Endothelial cell of umbilical vein (primary cell): ENCODE results near the gene CD82. TPM values are rescaled to one million over a fixed set of nuclear protein-coding genes. Genes with fewer than 3 reads are reported as not detected.

Experiments used
- BruUV-seq: library from RNA; stranded (reverse); fragments of 400-500 nt; replicated peaks from 2 replicates; lab custom pipeline; 2021; lab: Mats Ljungman, UMichigan
- CTCF ChIA-PET: fragments of 300-600, 350-600 bp; sonication (Branson Sonifier 250); formaldehyde crosslinking; loops from one replicate; lab custom pipeline; 2021; ENCODE audit warnings: antibody characterized with exemption, inconsistent platforms; lab: Charles Lee
- POLR2A ChIA-PET: fragments of 300-600, 350-600 bp; sonication (Branson Sonifier 250); formaldehyde crosslinking; loops from one replicate; lab custom pipeline; 2021; ENCODE audit warnings: antibody characterized with exemption, inconsistent platforms; lab: Charles Lee
- DNase-seq: peaks from one replicate; pipeline ENCODE4 v3.0.0-alpha.2; 2011; ENCODE audit warnings: low read depth, low spot score
- FAIRE-seq: peaks from 2 replicates; lab custom pipeline; 2011; peaks lifted over from hg19 to GRCh38; lab: Jason Lieb, UNC
- H2AFZ ChIP-seq: 2 replicates; pipeline ENCODE4 v1.6.0; 2012; ENCODE audit warnings: low read depth, low read length, control low read depth, inconsistent platforms
- H3K27ac ChIP-seq: 2 replicates; pipeline ENCODE4 v1.5.1; 2011; ENCODE audit warnings: low read depth, mild to moderate bottlenecking, control low read depth, low read length, moderate library complexity; ENCODE audit not compliant: insufficient read depth
- H3K27me3 ChIP-seq, 2 experiments: 2 replicates each; pipeline versions ENCODE4 v1.6.0 to v1.6.1; 2011; ENCODE audit warnings: low read length in 2 of 2, mixed read lengths in 1 of 2; ENCODE audit not compliant: control insufficient read depth in 2 of 2, insufficient read depth in 2 of 2
- H3K36me3 ChIP-seq, 2 experiments: 2 replicates in 1 of 2; 3 replicates in 1 of 2; pipeline ENCODE4 v1.5.1; 2011; ENCODE audit warnings: low read length in 2 of 2, mild to moderate bottlenecking in 1 of 2, moderate library complexity in 1 of 2; ENCODE audit not compliant: control insufficient read depth in 2 of 2, insufficient read depth in 2 of 2; ENCODE audit errors: extremely low read depth in 1 of 2
- H3K4me1 ChIP-seq: 3 replicates; pipeline ENCODE4 v1.5.1; 2011; ENCODE audit warnings: mild to moderate bottlenecking, low read length; ENCODE audit not compliant: control insufficient read depth, insufficient read depth; ENCODE audit errors: extremely low read depth
- H3K4me2 ChIP-seq: 2 replicates; pipeline ENCODE4 v1.6.1; 2011; ENCODE audit warnings: low read length, control low read depth, mixed read lengths; ENCODE audit not compliant: insufficient read depth
- H3K4me3 ChIP-seq, 3 experiments: fragments of 200-600 bp in 1 of 3; sonication (generic), shearing (Covaris generic) in 1 of 3; replicated peaks in 1 of 3; 2 replicates each; pipeline ENCODE4 v1.5.1; 2011 to 2016; ENCODE audit warnings: control low read depth in 3 of 3, low read length in 3 of 3, mild to moderate bottlenecking in 2 of 3, inconsistent platforms in 1 of 3, low read depth in 1 of 3, moderate library complexity in 1 of 3; ENCODE audit not compliant: insufficient read depth in 1 of 3
- H3K79me2 ChIP-seq: 2 replicates; pipeline ENCODE4 v1.6.0; 2012; ENCODE audit warnings: low read length, inconsistent platforms; ENCODE audit not compliant: control insufficient read depth, insufficient read depth
- H3K9ac ChIP-seq: replicated peaks from 2 replicates; pipeline ENCODE3; 2011; ENCODE audit warnings: low read length, control low read depth; ENCODE audit not compliant: insufficient read depth; ENCODE audit errors: extremely low read depth
- H3K9me1 ChIP-seq: replicated peaks from 3 replicates; pipeline ENCODE4 v1.6.0; 2011; ENCODE audit warnings: mild to moderate bottlenecking, low read length; ENCODE audit not compliant: control insufficient read depth, insufficient read depth; ENCODE audit errors: extremely low read depth
- H3K9me3 ChIP-seq: replicated peaks from 2 replicates; pipeline ENCODE4 v1.5.1; 2012; ENCODE audit warnings: low read length, inconsistent platforms; ENCODE audit not compliant: control insufficient read depth, insufficient read depth
- H4K20me1 ChIP-seq: replicated peaks from 2 replicates; pipeline ENCODE3; 2011; ENCODE audit warnings: mild to moderate bottlenecking, low read length; ENCODE audit not compliant: control insufficient read depth, insufficient read depth; ENCODE audit errors: extremely low read depth
- CTCF ChIP-seq, 2 donors: IDR thresholded peaks; 1 replicate in 1 of 2; 2 replicates in 1 of 2; pipeline ENCODE4 v1.5.1; 2011; ENCODE audit warnings: low read length in 2 of 2, mild to moderate bottlenecking in 2 of 2, moderate library complexity in 2 of 2, control low read depth in 1 of 2, inconsistent platforms in 1 of 2, low read depth in 1 of 2; ENCODE audit not compliant: insufficient read depth in 1 of 2; ENCODE audit errors: extremely low read depth in 1 of 2
- EZH2 ChIP-seq: IDR thresholded peaks from 2 replicates; pipeline ENCODE4 v1.6.1; 2012; ENCODE audit warnings: borderline replicate concordance, low read depth, mild to moderate bottlenecking, moderate library complexity, low read length, inconsistent platforms; ENCODE audit not compliant: severe bottlenecking
- FOS ChIP-seq: IDR thresholded peaks from 2 replicates; pipeline ENCODE4 v1.6.1; 2011; ENCODE audit warnings: mild to moderate bottlenecking, low read length, moderate library complexity, borderline replicate concordance; ENCODE audit not compliant: insufficient read depth
- GATA2 ChIP-seq: IDR thresholded peaks from 2 replicates; pipeline ENCODE4 v1.7.0; 2011; ENCODE audit warnings: low read depth, mild to moderate bottlenecking, moderate library complexity, mixed read lengths, low read length; ENCODE audit not compliant: insufficient read length, insufficient read depth
- JUN ChIP-seq: IDR thresholded peaks from 2 replicates; pipeline ENCODE4 v1.6.1; 2011; ENCODE audit warnings: borderline replicate concordance, low read depth; ENCODE audit not compliant: insufficient read length, insufficient read depth
- MAX ChIP-seq: IDR thresholded peaks from 2 replicates; pipeline ENCODE4 v1.6.1; 2011; ENCODE audit not compliant: insufficient read depth, insufficient read length
- MYC ChIP-seq: IDR thresholded peaks from one replicate; pipeline ENCODE4 v1.6.1; 2011; ENCODE audit warnings: mild to moderate bottlenecking, low read depth, low read length
- POLR2A ChIP-seq: IDR thresholded peaks from 2 replicates; pipeline ENCODE4 v1.6.1; 2012; ENCODE audit warnings: low read depth, mild to moderate bottlenecking, control low read depth, low read length
- POLR2AphosphoS5 ChIP-seq: IDR thresholded peaks from 2 replicates; pipeline ENCODE4 v1.6.1; 2012; ENCODE audit warnings: low read depth, mild to moderate bottlenecking, control low read depth, low read length, moderate library complexity; ENCODE audit not compliant: insufficient read depth
- dilution Hi-C: fragments of 300-500 bp; cut with MboI; formaldehyde crosslinking; loops from one replicate; pipeline ENCODE4 v1.15.0; 2019; ENCODE audit warnings: low sequenced_read_pairs; ENCODE audit not compliant: extremely low pct_ligation_motif_present
- intact Hi-C: fragments of 100-400 bp; cut with micrococcal nuclease; formaldehyde crosslinking; loops from one replicate; pipeline ENCODE4 v1.10.0; 2022
- polyA plus RNA-seq, 4 experiments: library from polyadenylated mRNA; depleted of rRNA in 3 of 4; stranded (reverse) in 3 of 4; unstranded in 1 of 4; fragments of >200 nt; gene quantifications; 2 replicates each; pipeline versions ENCODE4 v1.2.1 to v1.2.3, GENCODE V29; 2011 to 2012; ENCODE audit warnings: missing spikeins in 1 of 4
- total RNA-seq: library from RNA; stranded (reverse); gene quantifications from 2 replicates; pipeline ENCODE4 v1.2.3, GENCODE V29; 2021

Gene CD82
- total and polyA plus RNA-seq, 2 donors (not counting 3 experiments of a cell fraction or from before 2014, with no cell fraction given) = 17.9 to 25.2 TPM

- H3K9me3 ChIP-seq = no peaks in the 10 kb centered on the region
- H3K4me2 ChIP-seq = no peak overlapping the region
- H3K27me3 ChIP-seq = peaks cover 11 to 25% of the 10 kb centered on the region in 2 experiments
- dilution Hi-C loops (no loop called here), intact Hi-C loops (no loop called here)
- no peaks in the 10 kb centered on the region for H4K20me1 ChIP-seq
- FAIRE-seq = no peak
- H3K27ac ChIP-seq = no peak overlapping the region
- H3K9ac ChIP-seq = no peak overlapping the region
- no peaks in the 10 kb centered on the region for H3K79me2 ChIP-seq
- no peaks in the 10 kb centered on the region for H3K9me1 ChIP-seq
- ChIA-PET CTCF (no interaction called here), POLR2A (no interaction called here)
- TF ChIP-seq EZH2 (no peak), GATA2 (no peak), MYC (no peak), POLR2A (no peak), MAX (no peak)
- no peaks in the 10 kb centered on the region for H3K36me3 ChIP-seq
- H3K4me1 ChIP-seq = no peaks in the 10 kb centered on the region
- no peak for DNase-seq
- BruUV-seq = no TSS peak
- H3K4me3 ChIP-seq = no peak overlapping the region
- no peak overlapping the region for H2AFZ ChIP-seq
These were observed 44.3 kb upstream of the CD82 start for GRCh38 chr11:44521148-44521547.

GRCh38 chr11:44522294-44522693 lies 43.2 kb upstream of the CD82 start:
- Histone ChIP-seq H3K4me3 (no peak overlapping the region), H3K27me3 (peaks cover 11 to 26% of the 10 kb centered on the region in 2 experiments), H3K4me2 (no peak overlapping the region), H2AFZ (no peak overlapping the region), H3K27ac (no peak overlapping the region), H4K20me1 (no peaks in the 10 kb centered on the region), H3K9me3 (no peaks in the 10 kb centered on the region), H3K9ac (no peak overlapping the region), H3K36me3 (no peaks in the 10 kb centered on the region), H3K4me1 (no peaks in the 10 kb centered on the region), H3K9me1 (no peaks in the 10 kb centered on the region), H3K79me2 (no peaks in the 10 kb centered on the region)
- intact Hi-C loops = no loop called here
- FAIRE-seq (no peak), DNase-seq (no peak)
- dilution Hi-C loops = no loop called here
- BruUV-seq = no TSS peak
- ChIA-PET POLR2A (no interaction called here), CTCF (interaction anchor here (1.2 to 3.3 kb wide), 3 partner anchors 10 to 32 kb away, joined by 3 to 22 read pairs (median 12); no protein-coding TSS in a partner anchor)
- no peak for TF ChIP-seq POLR2A
- TF ChIP-seq MAX = no peak
- no peak for TF ChIP-seq GATA2
- no peak for TF ChIP-seq POLR2AphosphoS5
- TF ChIP-seq CTCF (IDR thresholded peaks at IDR 0.05; ENCODE audit: extremely low read depth in 1 of 2, insufficient read depth in 1 of 2, low read depth in 1 of 2, low read length in 2 of 2) = no peak
- no peak for TF ChIP-seq EZH2
- TF ChIP-seq MYC = no peak
- TF ChIP-seq JUN = no peak
- TF ChIP-seq FOS = no peak
